ENCODE data around the gene DICER1. TPM values are rescaled to one million over a fixed set of nuclear protein-coding genes. Genes with fewer than 3 reads are reported as not detected.
"Not testable (repeated sequence)": the region's sequence is repeated elsewhere in the genome, so short reads cannot be mapped to it uniquely, and the experiment has no call there.

Gene DICER1
- total RNA-seq (10 to 100 TPM; 21.6 to 57.9 (median 33.3) TPM), polyA plus RNA-seq (10 to 100 TPM in 1 of 2 donors, 1 to 10 TPM in 1; 5.4 to 10.5 TPM)
- long read RNA-seq, donor 1, full-length matches to known transcripts = 1 of 10 reads
- long read RNA-seq, donor 1, partial matches to known transcripts = 2 of 10 reads
- long read RNA-seq, donor 1, other reads (novel, unspliced or antisense) = 7 of 10 reads
- long read RNA-seq, donor 2, partial matches to known transcripts = 6 of 8 reads
- long read RNA-seq, donor 2, other reads (novel, unspliced or antisense) = 2 of 8 reads
- long read RNA-seq, donor 3, full-length matches to known transcripts = 2 of 9 reads
- long read RNA-seq, donor 3, partial matches to known transcripts = 3 of 9 reads
- long read RNA-seq, donor 3, other reads (novel, unspliced or antisense) = 4 of 9 reads

DNA sequence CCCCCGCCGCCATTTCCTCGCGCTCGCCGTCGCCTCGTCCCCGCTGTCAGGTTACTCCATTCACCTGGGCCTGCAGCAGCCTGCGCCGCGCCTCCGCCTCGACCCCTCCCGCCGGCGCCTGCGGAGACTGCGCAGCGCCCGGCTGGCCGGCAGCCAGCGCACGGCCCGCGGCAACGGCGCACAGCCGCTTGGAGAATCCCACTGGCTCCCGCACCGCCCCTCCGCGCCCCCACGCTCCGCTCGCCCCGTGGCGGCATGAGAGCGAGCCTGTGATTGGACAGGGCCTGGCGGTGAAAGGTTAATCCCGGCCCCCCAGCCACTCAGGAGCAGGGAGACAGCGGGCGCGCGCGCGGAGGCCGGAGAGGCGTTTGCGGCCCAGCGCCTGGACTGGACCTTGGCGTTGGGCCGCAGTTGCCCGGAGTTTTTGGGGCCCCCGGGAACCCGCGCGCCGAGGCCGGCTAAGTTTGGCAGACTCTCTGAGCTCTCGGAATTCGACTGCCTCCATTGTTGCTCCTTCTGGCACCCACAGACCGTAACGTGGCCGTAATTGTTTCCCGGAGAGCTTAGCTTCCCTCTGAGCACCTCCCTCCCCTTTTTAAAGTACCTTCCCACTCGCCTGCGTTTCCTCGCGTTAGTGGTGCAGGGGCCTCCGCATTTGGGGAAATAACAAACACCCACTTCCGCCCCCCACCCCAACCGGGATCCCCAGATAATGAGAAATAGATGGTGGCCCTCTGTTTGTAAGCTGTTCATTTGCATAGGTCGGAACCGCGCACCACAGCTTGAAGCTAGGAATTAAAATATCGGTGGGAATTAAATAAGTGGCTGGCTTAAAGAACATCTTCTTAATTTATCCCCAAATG lies at the start of gene DICER1:
TSS of gene DICER1 (minus strand) at position 203 of the 863 bp plus-strand sequence. CDS start 24,071 bp downstream, outside the sequence.
- H3K36me3 ChIP-seq = no peaks in the 10 kb centered on the region
- H3K4me1 ChIP-seq = peaks cover 0 to 55% (median 29%) of the 10 kb centered on the region in 12 donors
- 0 to 1% (median 1%) methylated on average over 19 to 77 of the region's 77 CpGs for WGBS, 4 donors
- no peaks in the 10 kb centered on the region for H3K9me3 ChIP-seq
- H3K4me3 ChIP-seq = peak within 1 kb of the TSS; percentile 29 to 95 (median 87)
- peak; percentile 97 to 99 (median 98) for DNase-seq
- TF ChIP-seq POLR2A (IDR thresholded peaks at IDR 0.05) (peak in 1 of 2 donors; percentile 84), CTCF (IDR thresholded peaks at IDR 0.05) (no peak)
- intact Hi-C loops (cut with DNase I) = no loop called here
- peak; percentile 97 to 98 (median 98) for ATAC-seq
- no peaks in the 10 kb centered on the region for H3K27me3 ChIP-seq
- peak within 1 kb of the TSS; percentile 92 to 98 (median 95) for H3K27ac ChIP-seq

DNA sequence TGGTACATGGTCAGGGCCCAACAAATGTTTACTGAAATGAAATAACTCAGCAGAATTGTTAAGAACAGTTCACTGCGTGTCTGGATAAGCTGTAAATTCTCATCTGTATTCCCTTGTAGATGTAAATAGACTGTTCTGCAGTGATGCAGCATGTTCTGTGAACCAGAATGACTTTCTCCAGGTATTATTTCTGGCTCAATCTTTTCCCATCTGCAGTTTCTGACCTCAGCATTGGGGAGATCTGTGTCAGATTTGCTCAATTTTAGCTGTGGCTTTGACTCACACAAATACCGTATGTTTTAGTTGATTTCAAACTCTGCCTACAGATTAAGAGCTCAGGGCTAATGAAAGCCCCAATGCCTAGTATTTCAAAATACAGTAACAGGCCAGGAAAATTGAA lies 49.2 kb upstream of the DICER1 start:
- ATAC-seq (no peak), DNase-seq (no peak)
- Histone ChIP-seq H3K36me3 (peaks cover 0 to 64% (median 16%) of the 10 kb centered on the region in 9 donors), H3K4me3 (no peak overlapping the region), H3K4me1 (no peaks in the 10 kb centered on the region), H3K27me3 (peaks cover 0 to 27% (median 0%) of the 10 kb centered on the region in 9 donors), H3K9me3 (peaks cover 0 to 23% (median 9%) of the 10 kb centered on the region in 12 donors), H3K27ac (no peak overlapping the region)
- TF ChIP-seq CTCF (IDR thresholded peaks at IDR 0.05) (no peak), POLR2A (IDR thresholded peaks at IDR 0.05) (no peak)
- intact Hi-C loops (cut with DNase I) = no loop called here
- 89 to 96% (median 95%) methylated on average over 2 of the region's 2 CpGs for WGBS, 4 donors

GRCh38 chr14:95204705-95205104 lies 47.4 kb upstream of the DICER1 start:
- Histone ChIP-seq H3K4me1 (peaks cover 0 to 7% (median 0%) of the 10 kb centered on the region in 12 donors), H3K36me3 (peaks cover 0 to 60% (median 16%) of the 10 kb centered on the region in 9 donors), H3K9me3 (peaks cover 0 to 23% (median 9%) of the 10 kb centered on the region in 12 donors), H3K27ac (no peak overlapping the region), H3K27me3 (peaks cover 0 to 24% (median 0%) of the 10 kb centered on the region in 9 donors), H3K4me3 (no peak overlapping the region)
- intact Hi-C loops (cut with DNase I) = loop anchor here in 1 of 10 donors (5.0 kb wide), 1 partner anchor 377 kb away; no protein-coding TSS in a partner anchor
- WGBS, 4 donors = 85 to 94% (median 90%) methylated on average over 2 of the region's 2 CpGs
- ATAC-seq (no peak), DNase-seq (no peak)
- no peak for TF ChIP-seq CTCF (IDR thresholded peaks at IDR 0.05)
- no peak for TF ChIP-seq POLR2A (IDR thresholded peaks at IDR 0.05)

GRCh38 chr14:95201745-95202144 lies 44.4 kb upstream of the DICER1 start:
- H3K4me1 ChIP-seq, H3K4me3 ChIP-seq, DNase-seq, ATAC-seq, H3K27ac ChIP-seq: not testable (repeated sequence)
- peaks cover 0 to 40% (median 14%) of the 10 kb centered on the region in 9 donors for H3K36me3 ChIP-seq
- WGBS, 4 donors = 96 to 100% (median 96%) methylated on average over 2 of the region's 2 CpGs
- intact Hi-C loops (cut with DNase I) = loop anchor here in 1 of 10 donors (5.0 kb wide), 1 partner anchor 374 kb away; no protein-coding TSS in a partner anchor
- peaks cover 0 to 28% (median 4%) of the 10 kb centered on the region in 9 donors for H3K27me3 ChIP-seq
- peaks cover 0 to 23% (median 9%) of the 10 kb centered on the region in 12 donors for H3K9me3 ChIP-seq

All from heart left ventricle (tissue), 16 donors.